Activated naive CD4-positive, alpha-beta T cell treated with anti-CD3 and anti-CD28 coated beads for 36 hours (primary cell): ENCODE data around the gene FETUB. TPM values are rescaled to one million over a fixed set of nuclear protein-coding genes. Genes with fewer than 3 reads are reported as not detected.
"Not testable (repeated sequence)": the region's sequence is repeated elsewhere in the genome, so short reads cannot be mapped to it uniquely, and the experiment has no call there.

Source experiments
- CTCF ChIA-PET: fragments of 350-600 bp; sonication (Branson Sonifier 250); formaldehyde crosslinking; loops from one replicate; lab custom pipeline; 2021; ENCODE audit warnings: antibody characterized with exemption; lab: Charles Lee
- DNase-seq: peaks from one replicate; pipeline ENCODE4 v3.0.0-alpha.2; 2020
- H3K27ac Mint-ChIP-seq: one replicate; pipeline ENCODE4 v1.8.0; 2021; ENCODE audit warnings: mild to moderate bottlenecking, mixed read lengths
- H3K27me3 Mint-ChIP-seq: one replicate; pipeline ENCODE4 v1.8.0; 2021; ENCODE audit warnings: low read depth, mixed read lengths
- H3K36me3 Mint-ChIP-seq: one replicate; pipeline ENCODE4 v1.8.0; 2021; ENCODE audit warnings: low read depth, mixed read lengths
- H3K4me1 Mint-ChIP-seq: one replicate; pipeline ENCODE4 v1.8.0; 2021; ENCODE audit warnings: low read depth, mixed read lengths
- H3K4me3 Mint-ChIP-seq: one replicate; pipeline ENCODE4 v1.8.0; 2021; ENCODE audit warnings: mild to moderate bottlenecking, moderate library complexity, mixed read lengths
- H3K9me3 Mint-ChIP-seq: one replicate; pipeline ENCODE4 v1.8.0; 2021; ENCODE audit warnings: mixed read lengths
- intact Hi-C: fragments of 100-400 bp; cut with micrococcal nuclease; formaldehyde crosslinking; loops from one replicate; pipeline ENCODE4 v1.15.1; 2023
- total RNA-seq, 2 experiments: library from RNA; stranded (reverse); gene quantifications; one replicate each; pipeline ENCODE4 v1.2.3, GENCODE V29; 2021

FETUB gene
- total RNA-seq, 2 experiments from 2014 or later, result not detected

- H3K4me1 Mint-ChIP-seq, CTCF ChIA-PET, H3K36me3 Mint-ChIP-seq, intact Hi-C loops, DNase-seq, H3K27ac Mint-ChIP-seq, H3K4me3 Mint-ChIP-seq, H3K9me3 Mint-ChIP-seq: not testable (repeated sequence)
- H3K27me3 Mint-ChIP-seq, result peaks cover 18% of the 10 kb centered on the region
These were observed 50.1 kb downstream of the FETUB start for GRCh38 chr3:186690304-186690703.

DNA sequence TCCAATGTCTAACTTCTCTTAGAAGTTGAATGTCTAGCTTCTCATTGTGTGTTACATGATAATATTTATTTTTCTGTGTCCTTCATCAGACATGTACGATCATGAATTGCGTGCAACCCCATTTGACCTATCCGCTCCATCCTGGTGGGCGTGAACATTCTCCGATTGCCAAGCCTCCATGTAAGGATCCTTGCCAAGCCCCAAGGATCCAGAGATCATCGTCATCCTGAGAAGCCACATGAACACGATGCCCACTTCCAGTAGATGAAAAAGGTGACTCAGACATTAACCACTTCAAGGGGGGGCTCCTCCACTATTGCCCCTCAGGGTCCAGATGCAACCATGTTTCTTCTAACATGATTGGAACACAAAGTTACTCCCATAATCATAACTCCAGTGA, 51.5 kb downstream of the FETUB start:
- no peaks in the 10 kb centered on the region for H3K4me1 Mint-ChIP-seq
- no peak overlapping the region for H3K4me3 Mint-ChIP-seq
- no peak overlapping the region for H3K27ac Mint-ChIP-seq
- no peaks in the 10 kb centered on the region for H3K36me3 Mint-ChIP-seq
- peaks cover 2% of the 10 kb centered on the region for H3K9me3 Mint-ChIP-seq
- peaks cover 13% of the 10 kb centered on the region for H3K27me3 Mint-ChIP-seq
- intact Hi-C loops, result no loop called here
- no peak for DNase-seq
- CTCF ChIA-PET, result no interaction called here

DNA sequence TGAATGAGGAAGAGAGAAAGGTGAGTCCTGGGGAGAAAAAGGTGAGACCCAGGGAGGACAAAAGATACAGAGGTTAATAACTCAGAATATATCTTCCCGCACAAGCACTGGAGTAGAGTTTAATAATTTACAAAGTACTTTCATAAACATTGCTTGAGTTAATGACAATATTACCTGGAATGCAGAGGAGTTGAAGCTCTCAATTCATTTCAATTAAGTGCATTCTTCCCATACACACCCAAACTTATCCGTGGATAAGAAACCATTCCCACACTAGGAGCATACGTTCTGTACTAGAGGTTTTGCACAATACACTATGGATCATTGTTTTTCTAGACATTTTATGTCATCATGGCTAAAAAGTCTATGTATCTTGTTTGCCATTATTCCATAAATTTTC, 53.6 kb downstream of the FETUB start:
- Mint-ChIP-seq H3K9me3 (no peaks in the 10 kb centered on the region), H3K4me1 (no peaks in the 10 kb centered on the region), H3K36me3 (no peaks in the 10 kb centered on the region), H3K27me3 (peaks cover 11% of the 10 kb centered on the region), H3K27ac (no peak overlapping the region), H3K4me3 (no peak overlapping the region)
- DNase-seq, result no peak
- intact Hi-C loops, result no loop called here
- CTCF ChIA-PET, result no interaction called here

DNA sequence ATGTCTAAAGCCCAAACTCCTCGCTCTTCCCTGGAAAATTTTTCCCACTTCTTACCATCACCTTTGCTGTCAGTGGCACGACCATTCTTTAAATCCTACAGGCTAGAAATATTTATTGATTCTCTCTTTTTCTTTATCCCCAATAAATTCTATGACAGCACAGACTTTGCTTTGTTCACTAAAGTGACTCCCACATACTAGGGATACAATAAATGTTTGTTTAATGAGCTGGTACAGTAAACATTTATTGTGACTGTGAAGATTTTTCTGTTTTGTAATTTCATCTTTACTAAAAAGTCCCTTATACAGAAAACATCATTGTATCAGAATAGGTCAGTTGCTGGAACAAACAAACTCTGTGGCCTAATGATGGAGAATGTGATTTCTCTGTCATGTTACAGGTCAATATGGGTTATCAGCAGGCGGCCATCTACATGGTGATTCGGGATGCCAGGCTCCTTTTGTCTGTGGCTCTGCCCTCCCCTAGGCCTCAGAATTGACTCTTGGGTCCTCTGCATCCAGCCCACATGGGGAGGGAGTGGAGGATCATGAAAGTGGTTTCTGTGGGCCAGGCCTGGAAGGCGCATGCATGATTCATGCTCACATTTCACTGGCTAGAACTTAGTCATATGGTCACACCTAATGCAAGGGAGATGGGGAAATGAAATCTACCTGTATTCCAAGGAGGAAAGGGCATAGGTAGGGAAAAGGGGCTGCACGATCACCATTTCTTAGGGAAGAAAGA, 54.3 kb downstream of the FETUB start:
- CTCF ChIA-PET, result no interaction called here
- Mint-ChIP-seq H3K9me3 (no peaks in the 10 kb centered on the region), H3K4me3 (no peak overlapping the region), H3K4me1 (no peaks in the 10 kb centered on the region), H3K27me3 (peaks cover 11% of the 10 kb centered on the region), H3K36me3 (no peaks in the 10 kb centered on the region), H3K27ac (no peak overlapping the region)
- no peak for DNase-seq
- intact Hi-C loops, result no loop called here

GRCh38 chr3:186696522-186696921, 56.3 kb downstream of the FETUB start:
- H3K9me3 Mint-ChIP-seq, result no peaks in the 10 kb centered on the region
- peaks cover 2% of the 10 kb centered on the region for H3K4me1 Mint-ChIP-seq
- peaks cover 15% of the 10 kb centered on the region for H3K27me3 Mint-ChIP-seq
- DNase-seq, result no peak
- CTCF ChIA-PET, result interaction anchor here (3.1 kb wide), 1 partner anchor 80 kb away, joined by 8 read pairs; no protein-coding TSS in a partner anchor
- H3K4me3 Mint-ChIP-seq, result no peak overlapping the region
- intact Hi-C loops, result no loop called here
- no peak overlapping the region for H3K27ac Mint-ChIP-seq
- no peaks in the 10 kb centered on the region for H3K36me3 Mint-ChIP-seq

GRCh38 chr3:186697510-186697909, 57.3 kb downstream of the FETUB start:
- no peak for DNase-seq
- Mint-ChIP-seq H3K36me3 (no peaks in the 10 kb centered on the region), H3K4me3 (no peak overlapping the region), H3K27me3 (peaks cover 8% of the 10 kb centered on the region), H3K27ac (no peak overlapping the region), H3K4me1 (peaks cover 2% of the 10 kb centered on the region), H3K9me3 (no peaks in the 10 kb centered on the region)
- intact Hi-C loops, result no loop called here
- CTCF ChIA-PET, result interaction anchor here (3.1 kb wide), 1 partner anchor 81 kb away, joined by 8 read pairs; no protein-coding TSS in a partner anchor

- intact Hi-C loops, result no loop called here
- CTCF ChIA-PET, result no interaction called here
- DNase-seq, result no peak
- Mint-ChIP-seq H3K27ac (no peak overlapping the region), H3K36me3 (no peaks in the 10 kb centered on the region), H3K9me3 (no peaks in the 10 kb centered on the region), H3K4me1 (peaks cover 2% of the 10 kb centered on the region), H3K27me3 (peaks cover 8% of the 10 kb centered on the region), H3K4me3 (no peak overlapping the region)
These were observed 60.1 kb downstream of the FETUB start for GRCh38 chr3:186700267-186700666.

- DNase-seq, H3K36me3 Mint-ChIP-seq, CTCF ChIA-PET, H3K4me3 Mint-ChIP-seq, intact Hi-C loops, H3K27ac Mint-ChIP-seq, H3K9me3 Mint-ChIP-seq: not testable (repeated sequence)
- peaks cover 11% of the 10 kb centered on the region for H3K4me1 Mint-ChIP-seq
- H3K27me3 Mint-ChIP-seq, result peaks cover 14% of the 10 kb centered on the region
These were observed 62.3 kb downstream of the FETUB start for GRCh38 chr3:186702451-186702850.

Other genes with a start within 250 kb of the FETUB start
- gene CRYGS, start 96.0 kb upstream of the FETUB start, total RNA-seq, result 1 to 10 TPM; 1.5 to 1.8 TPM
- 10 to 100 TPM in 1 of 2 experiments, 1 to 10 TPM in 1; 9.0 to 10.7 TPM for gene TBCCD1, start 73.1 kb upstream of the FETUB start, total RNA-seq
- gene DNAJB11, start 69.7 kb upstream of the FETUB start, total RNA-seq, result 10 to 100 TPM; 30.0 to 30.5 TPM
- gene AHSG, start 27.3 kb upstream of the FETUB start, total RNA-seq, result not detected
- not detected for gene HRG, start 25.6 kb downstream of the FETUB start, total RNA-seq
- not detected for gene KNG1, start 77.0 kb downstream of the FETUB start, total RNA-seq
- gene EIF4A2, start 143.2 kb downstream of the FETUB start, total RNA-seq, result 100 to 1,000 TPM; 445 to 469 TPM
- 100 to 1,000 TPM; 135 to 136 TPM for gene RFC4, start 166.1 kb downstream of the FETUB start, total RNA-seq
- not detected for gene ADIPOQ, start 202.3 kb downstream of the FETUB start, total RNA-seq